Esophagus muscularis mucosa (tissue), 4 donors: ENCODE results near the gene MAT2A.
A peak's percentile ranks its signal among the peaks of the same experiment; 100 is the strongest.

Experiments used
- EP300 ChIP-seq: sonication (generic); formaldehyde crosslinking; IDR thresholded peaks from one replicate; pipeline ENCODE4 v1.6.1; 2017; ENCODE audit warnings: antibody characterized with exemption
- POLR2A ChIP-seq: fragments of 450-650 bp; IDR thresholded peaks from one replicate; pipeline ENCODE4 v1.6.1; 2017; ENCODE audit warnings: antibody characterized with exemption, moderate library complexity, mild to moderate bottlenecking, low read depth
- POLR2AphosphoS5 ChIP-seq, 2 donors: sonication (generic); formaldehyde crosslinking; IDR thresholded peaks; one replicate each; pipeline ENCODE4 v1.6.1; 2017; ENCODE audit warnings: antibody characterized with exemption in 2 of 2
- TF ChIP-seq, protein P1 (sequence below), 3 experiments: fragments of 200-600 bp in 2 of 3; fragments of 450-650 bp in 1 of 3; sonication (generic) in 2 of 3; IDR thresholded peaks; one replicate each; pipeline ENCODE4 v1.5.1; 2017 to 2019; ENCODE audit warnings: antibody characterized with exemption in 3 of 3, mild to moderate bottlenecking in 2 of 3, moderate library complexity in 1 of 3

DNA sequence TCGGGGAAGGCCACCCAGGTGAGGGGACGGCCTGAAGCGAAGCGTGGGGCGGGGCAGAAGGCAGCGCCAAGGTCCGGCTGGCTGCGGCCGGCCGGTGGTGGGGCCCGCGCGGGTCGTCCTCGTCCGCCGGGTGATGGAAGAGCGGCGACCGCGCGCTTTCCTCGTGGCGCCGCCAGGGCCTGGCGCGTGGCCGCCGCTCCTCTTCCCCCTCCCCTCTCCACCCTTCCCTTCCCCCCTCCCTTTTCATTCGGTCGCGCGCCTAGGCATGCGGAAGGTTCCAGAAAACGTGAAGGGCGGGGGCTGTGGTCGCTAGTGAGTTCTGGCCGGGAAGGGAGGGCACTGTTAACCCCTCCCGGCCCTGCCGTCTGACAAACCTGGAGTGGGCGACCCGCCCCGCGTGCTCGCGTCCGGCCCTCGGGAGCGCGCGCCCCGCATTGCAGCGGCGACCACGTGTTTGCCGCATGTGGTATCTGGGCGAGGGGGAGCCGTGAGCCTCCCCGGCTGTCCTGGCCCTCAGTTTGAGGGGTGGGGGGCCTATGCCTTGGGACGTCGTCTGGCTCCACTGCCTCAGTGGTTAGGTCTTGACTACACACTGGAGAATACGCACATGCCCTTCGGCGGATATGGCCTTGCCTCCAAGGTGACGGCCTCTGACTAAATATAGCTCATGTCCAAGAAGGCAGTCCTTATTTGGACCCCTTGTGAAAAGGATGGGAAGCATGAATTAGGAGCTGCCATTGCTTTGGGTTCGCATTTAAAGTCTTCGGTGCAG, 579 bp downstream of the MAT2A start:
- TF ChIP-seq, protein P1, sequence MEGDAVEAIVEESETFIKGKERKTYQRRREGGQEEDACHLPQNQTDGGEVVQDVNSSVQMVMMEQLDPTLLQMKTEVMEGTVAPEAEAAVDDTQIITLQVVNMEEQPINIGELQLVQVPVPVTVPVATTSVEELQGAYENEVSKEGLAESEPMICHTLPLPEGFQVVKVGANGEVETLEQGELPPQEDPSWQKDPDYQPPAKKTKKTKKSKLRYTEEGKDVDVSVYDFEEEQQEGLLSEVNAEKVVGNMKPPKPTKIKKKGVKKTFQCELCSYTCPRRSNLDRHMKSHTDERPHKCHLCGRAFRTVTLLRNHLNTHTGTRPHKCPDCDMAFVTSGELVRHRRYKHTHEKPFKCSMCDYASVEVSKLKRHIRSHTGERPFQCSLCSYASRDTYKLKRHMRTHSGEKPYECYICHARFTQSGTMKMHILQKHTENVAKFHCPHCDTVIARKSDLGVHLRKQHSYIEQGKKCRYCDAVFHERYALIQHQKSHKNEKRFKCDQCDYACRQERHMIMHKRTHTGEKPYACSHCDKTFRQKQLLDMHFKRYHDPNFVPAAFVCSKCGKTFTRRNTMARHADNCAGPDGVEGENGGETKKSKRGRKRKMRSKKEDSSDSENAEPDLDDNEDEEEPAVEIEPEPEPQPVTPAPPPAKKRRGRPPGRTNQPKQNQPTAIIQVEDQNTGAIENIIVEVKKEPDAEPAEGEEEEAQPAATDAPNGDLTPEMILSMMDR (IDR thresholded peaks at IDR 0.05), result no peak
- peak; percentile 82 to 83 for TF ChIP-seq POLR2AphosphoS5 (IDR thresholded peaks at IDR 0.05)
- no peak for TF ChIP-seq EP300
- no peak for TF ChIP-seq POLR2A
